Breast epithelium (tissue), 3 donors: ENCODE results near the gene ADAMTS4.
A peak's percentile ranks its signal among the peaks of the same experiment; 100 is the strongest.

Experiments used
- POLR2A ChIP-seq: fragments of 450-650 bp; IDR thresholded peaks from one replicate; pipeline ENCODE4 v1.6.1; 2016; ENCODE audit warnings: antibody characterized with exemption, mild to moderate bottlenecking, moderate library complexity
- POLR2AphosphoS5 ChIP-seq, 3 donors: sonication (generic); formaldehyde crosslinking; IDR thresholded peaks; one replicate each; pipeline ENCODE4 v1.6.1; 2017; ENCODE audit warnings: antibody characterized with exemption in 3 of 3
- TF ChIP-seq, protein P1 (sequence below), 3 donors: fragments of 450-650 bp; IDR thresholded peaks; one replicate each; pipeline ENCODE4 v1.5.1; 2016 to 2017; ENCODE audit warnings: antibody characterized with exemption in 3 of 3, mild to moderate bottlenecking in 3 of 3, moderate library complexity in 3 of 3

DNA sequence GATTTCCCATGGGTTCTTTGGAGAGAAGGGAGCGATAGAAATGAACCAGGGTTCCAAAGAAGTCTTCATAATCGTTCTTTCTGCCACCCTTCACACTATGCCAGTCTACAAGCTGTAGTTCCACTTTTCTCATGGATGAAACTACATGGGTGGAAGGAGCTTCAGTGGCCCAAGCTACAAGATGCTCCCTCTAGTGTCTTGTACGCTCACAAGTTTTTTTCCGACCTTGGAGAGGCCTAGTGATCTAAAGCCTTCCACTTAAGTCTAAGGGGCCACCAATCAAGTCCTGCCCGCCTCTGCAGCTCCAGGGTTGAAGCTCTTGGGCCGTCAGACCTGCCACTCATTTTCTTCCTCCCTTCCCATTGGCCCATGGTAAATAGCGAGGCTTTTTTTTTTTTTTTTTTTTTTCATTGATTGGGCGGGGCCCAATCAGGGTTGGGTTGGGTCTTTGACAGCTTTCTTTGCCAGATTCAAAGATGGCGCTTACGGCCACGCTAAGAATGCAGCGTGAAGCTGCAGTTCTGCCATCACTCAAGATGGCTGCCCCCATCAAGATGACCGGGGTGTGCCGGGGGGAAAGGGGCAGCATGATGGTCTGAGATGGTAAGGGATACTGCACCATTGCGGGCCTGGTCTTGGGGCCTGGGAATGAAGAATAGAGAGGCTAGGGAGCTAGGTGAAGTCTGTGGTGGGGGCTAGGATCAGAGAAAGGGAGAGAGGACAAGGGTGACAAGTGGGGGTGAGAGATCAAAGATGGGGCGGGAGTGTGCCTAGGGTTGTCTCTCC is 26.9 kb upstream of the ADAMTS4 start, which contains the start of gene TOMM40L:
- TF ChIP-seq, protein P1, sequence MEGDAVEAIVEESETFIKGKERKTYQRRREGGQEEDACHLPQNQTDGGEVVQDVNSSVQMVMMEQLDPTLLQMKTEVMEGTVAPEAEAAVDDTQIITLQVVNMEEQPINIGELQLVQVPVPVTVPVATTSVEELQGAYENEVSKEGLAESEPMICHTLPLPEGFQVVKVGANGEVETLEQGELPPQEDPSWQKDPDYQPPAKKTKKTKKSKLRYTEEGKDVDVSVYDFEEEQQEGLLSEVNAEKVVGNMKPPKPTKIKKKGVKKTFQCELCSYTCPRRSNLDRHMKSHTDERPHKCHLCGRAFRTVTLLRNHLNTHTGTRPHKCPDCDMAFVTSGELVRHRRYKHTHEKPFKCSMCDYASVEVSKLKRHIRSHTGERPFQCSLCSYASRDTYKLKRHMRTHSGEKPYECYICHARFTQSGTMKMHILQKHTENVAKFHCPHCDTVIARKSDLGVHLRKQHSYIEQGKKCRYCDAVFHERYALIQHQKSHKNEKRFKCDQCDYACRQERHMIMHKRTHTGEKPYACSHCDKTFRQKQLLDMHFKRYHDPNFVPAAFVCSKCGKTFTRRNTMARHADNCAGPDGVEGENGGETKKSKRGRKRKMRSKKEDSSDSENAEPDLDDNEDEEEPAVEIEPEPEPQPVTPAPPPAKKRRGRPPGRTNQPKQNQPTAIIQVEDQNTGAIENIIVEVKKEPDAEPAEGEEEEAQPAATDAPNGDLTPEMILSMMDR (IDR thresholded peaks at IDR 0.05): peak in 2 of 3 donors; percentile 35 to 50
- TF ChIP-seq POLR2AphosphoS5 (IDR thresholded peaks at IDR 0.05) (peak; percentile 34 to 47 (median 42)), POLR2A (no peak)
